K562 (cell line): ENCODE results near the gene GABRB3. TPM values are rescaled to one million over a fixed set of nuclear protein-coding genes. Genes with fewer than 3 reads are reported as not detected.

Experiments
- ATAC-seq: fragments of 200-7000 bp; cut with Tn5 transposase; 3 replicates; pipeline ENCODE4 v1.9.1; 2020; ENCODE audit warnings: moderate library complexity
- BruUV-seq: library from RNA; stranded (reverse); fragments of 400-500 nt; replicated peaks from 2 replicates; lab custom pipeline; 2021; lab: Mats Ljungman, UMichigan
- CTCF ChIA-PET: fragments of 300-600 bp; formaldehyde crosslinking; extraction: SDS; loops from one replicate; lab custom pipeline; 2021; ENCODE audit warnings: low intra/inter-chr PET ratio; lab: Yijun Ruan, JAX
- POLR2A ChIA-PET: fragments of 300-600, 350-650 bp; sonication (Branson Sonifier 250); formaldehyde crosslinking; extraction: SDS; loops from one replicate; lab custom pipeline; 2021; ENCODE audit warnings: antibody characterized with exemption, inconsistent platforms; lab: Yijun Ruan, JAX
- DNase-seq, 4 experiments: peaks; one replicate each; pipeline versions ENCODE4 v3.0.0 to v3.0.0-alpha.2; 2011 to 2018; ENCODE audit warnings: low spot score in 3 of 4, mixed read lengths in 3 of 4; ENCODE audit errors: extremely low read depth in 1 of 4
- FAIRE-seq: peaks from 2 replicates; lab custom pipeline; 2011; peaks lifted over from hg19 to GRCh38; lab: Jason Lieb, UNC
- H2AFZ ChIP-seq: 2 replicates; pipeline ENCODE4 v1.6.0; 2011; ENCODE audit warnings: low read depth, low read length, control low read depth, inconsistent platforms
- H3K27ac ChIP-seq: fragments of 200-600 bp; 3 replicates; pipeline ENCODE4 v1.8.0; 2011; ENCODE audit warnings: low read depth, mild to moderate bottlenecking, control low read depth, inconsistent platforms, low read length, moderate library complexity, mixed read lengths; ENCODE audit errors: extremely low read depth
- H3K27me3 ChIP-seq, 2 experiments: fragments of 300-600 bp in 1 of 2; 2 replicates in 1 of 2; 3 replicates in 1 of 2; pipeline versions ENCODE4 v1.6.0 to v1.8.0; 2011; ENCODE audit warnings: inconsistent platforms in 2 of 2, low read length in 2 of 2, mild to moderate bottlenecking in 1 of 2, mixed read lengths in 1 of 2, moderate library complexity in 1 of 2; ENCODE audit not compliant: control insufficient read depth in 2 of 2, insufficient read depth in 2 of 2
- H3K36me3 ChIP-seq: fragments of 300-600 bp; 3 replicates; pipeline ENCODE4 v1.8.0; 2011; ENCODE audit warnings: mild to moderate bottlenecking, low read length, inconsistent platforms; ENCODE audit not compliant: control insufficient read depth, insufficient read depth
- H3K4me1 ChIP-seq, 2 experiments: fragments of 200-600 bp in 1 of 2; replicated peaks in 1 of 2; 2 replicates in 1 of 2; 3 replicates in 1 of 2; pipeline versions ENCODE4 v1.5.1 to v1.8.0; 2011; ENCODE audit warnings: inconsistent platforms in 2 of 2, low read length in 2 of 2, mild to moderate bottlenecking in 1 of 2, mixed read lengths in 1 of 2, moderate library complexity in 1 of 2; ENCODE audit not compliant: control insufficient read depth in 2 of 2, insufficient read depth in 2 of 2
- H3K4me2 ChIP-seq: 2 replicates; pipeline ENCODE4 v1.6.1; 2011; ENCODE audit warnings: low read length, control low read depth, inconsistent platforms, mixed read lengths; ENCODE audit not compliant: insufficient read depth
- H3K4me3 ChIP-seq: fragments of 200-600 bp; sonication (generic), shearing (Covaris generic); 2 replicates; pipeline ENCODE4 v1.5.1; 2016; ENCODE audit warnings: control low read depth, inconsistent platforms
- H3K79me2 ChIP-seq: fragments of 200-600 bp; 3 replicates; pipeline ENCODE4 v1.8.0; 2011; ENCODE audit warnings: low read length, inconsistent platforms; ENCODE audit not compliant: control insufficient read depth, insufficient read depth
- H3K9ac ChIP-seq, 2 experiments: 2 replicates each; pipeline versions ENCODE4 v1.6.0 to v1.6.1; 2011; ENCODE audit warnings: low read depth in 2 of 2, low read length in 2 of 2, control low read depth in 1 of 2, inconsistent platforms in 1 of 2, mild to moderate bottlenecking in 1 of 2, mixed read lengths in 1 of 2; ENCODE audit not compliant: insufficient read depth in 1 of 2
- H3K9me1 ChIP-seq: one replicate; pipeline ENCODE4 v1.6.0; 2011; ENCODE audit warnings: inconsistent platforms, mild to moderate bottlenecking, low read length, moderate library complexity; ENCODE audit not compliant: control insufficient read depth, insufficient read depth
- H3K9me3 ChIP-seq: replicated peaks from 2 replicates; pipeline ENCODE4 v1.5.1; 2011; ENCODE audit warnings: low read depth, low read length, inconsistent platforms; ENCODE audit not compliant: control insufficient read depth, insufficient read depth
- H4K20me1 ChIP-seq: replicated peaks from 2 replicates; pipeline ENCODE4 v1.6.1; 2011; ENCODE audit warnings: low read length, inconsistent platforms, mixed read lengths; ENCODE audit not compliant: control insufficient read depth, insufficient read depth
- C11orf30 ChIP-seq: fragments of 450-650 bp; IDR thresholded peaks from 2 replicates; pipeline ENCODE4 v1.6.1; 2016; ENCODE audit warnings: low read depth, mild to moderate bottlenecking
- CBX8 ChIP-seq: fragments of 200-600 bp; sonication (generic); IDR thresholded peaks from 2 replicates; pipeline ENCODE4 v1.6.1; 2012; ENCODE audit warnings: borderline replicate concordance, mixed run types, low read depth, mild to moderate bottlenecking, moderate library complexity, mixed read lengths, low read length, control low read depth, inconsistent platforms; ENCODE audit not compliant: poor library complexity, severe bottlenecking; ENCODE audit errors: extremely low read depth
- E2F3 ChIP-seq: fragments of 250-450 bp; sonication (Bioruptor Pico); IDR thresholded peaks from 2 replicates; pipeline ENCODE4 v1.4.0; 2020; ENCODE audit warnings: mild to moderate bottlenecking
- FOXJ3 ChIP-seq: sonication (generic); formaldehyde crosslinking; IDR thresholded peaks from 2 replicates; pipeline ENCODE4 v1.4.0; 2020; ENCODE audit warnings: mild to moderate bottlenecking, missing genetic modification reagents
- MCM2 ChIP-seq: fragments of 450-650 bp; IDR thresholded peaks from 2 replicates; pipeline ENCODE4 v1.6.1; 2017; ENCODE audit warnings: low read depth, mild to moderate bottlenecking
- MYNN ChIP-seq, 2 experiments: sonication (generic); formaldehyde crosslinking in 1 of 2; IDR thresholded peaks; 2 replicates each; pipeline versions ENCODE4 v1.5.0 to v1.6.1; 2016 to 2020; ENCODE audit warnings: antibody characterized with exemption in 1 of 2, missing genetic modification reagents in 1 of 2
- NEUROD1 ChIP-seq: fragments of 150-350 bp; IDR thresholded peaks from 2 replicates; pipeline ENCODE4 v1.6.1; 2014; ENCODE audit warnings: borderline replicate concordance, low read length, low read depth; ENCODE audit not compliant: partially characterized antibody
- RB1 ChIP-seq: fragments of 450-650 bp; IDR thresholded peaks from 2 replicates; pipeline ENCODE4 v1.6.1; 2017; ENCODE audit warnings: low read depth, mild to moderate bottlenecking
- SLC30A9 ChIP-seq: fragments of 250-450 bp; sonication (Bioruptor Pico); IDR thresholded peaks from 2 replicates; pipeline ENCODE4 v1.8.0; 2022; ENCODE audit warnings: mild to moderate bottlenecking, moderate library complexity
- TAF1 ChIP-seq: IDR thresholded peaks from 2 replicates; pipeline ENCODE4 v1.6.1; 2011; ENCODE audit warnings: mild to moderate bottlenecking, low read length, moderate library complexity; ENCODE audit not compliant: insufficient read depth, control insufficient read depth, severe bottlenecking; ENCODE audit errors: extremely low read depth
- UBTF ChIP-seq, 2 experiments: IDR thresholded peaks; 2 replicates each; pipeline ENCODE4 v1.6.1; 2012; ENCODE audit warnings: improper control_type of control experiment in 2 of 2, low read depth in 2 of 2, low read length in 2 of 2, borderline replicate concordance in 1 of 2
- WGBS: fragments of 100-300 bp; shearing (Covaris generic); methylation state at CpG from one replicate; pipeline ENCODE4 v1.1.6; 2016; ENCODE audit warnings: low coverage, mixed read lengths; ENCODE audit not compliant: insufficient coverage; ENCODE audit errors: missing lambda C conversion rate; 5-methylcytosine and 5-hydroxymethylcytosine counted together
- in situ Hi-C: fragments of 300-500 bp; cut with MboI; formaldehyde crosslinking; loops from 4 replicates; pipeline ENCODE4 v1.15.0; 2018; ENCODE audit warnings: inconsistent platforms, mixed read lengths
- intact Hi-C: fragments of 100-400 bp; cut with micrococcal nuclease; formaldehyde crosslinking; loops from 2 replicates; pipeline ENCODE4 v1.14.2; 2022
- polyA plus RNA-seq, 8 experiments: library from polyadenylated mRNA; depleted of rRNA in 4 of 8; stranded (reverse) in 5 of 8; unstranded in 3 of 8; fragments of >200 nt; fragmentation: Nextera tagmentation in 2 of 8; fragmentation: Illumina TruSeq in 1 of 8; extraction: Ambion mirVana in 2 of 8; extraction: Trizol in 1 of 8; gene quantifications; 2 replicates each; pipeline versions ENCODE4 v1.2.1 to v1.2.3, GENCODE V29; 2011 to 2014; ENCODE audit warnings: inconsistent platforms in 1 of 8, missing spikeins in 1 of 8
- total RNA-seq, 7 experiments: library from RNA; depleted of rRNA in 6 of 7; stranded (reverse); fragments of >200 nt in 6 of 7; fragmentation: Illumina TruSeq in 2 of 7; extraction: Trizol in 2 of 7; gene quantifications; 2 replicates each; pipeline versions ENCODE4 v1.2.1 to v1.2.3, GENCODE V29; 2011 to 2021; ENCODE audit warnings: low replicate concordance in 1 of 7
- TF ChIP-seq, protein P1 (sequence below): fragments of 450-650 bp; IDR thresholded peaks from 2 replicates; pipeline ENCODE4 v1.6.1; 2018; ENCODE audit warnings: mild to moderate bottlenecking, low read depth; ENCODE audit not compliant: partially characterized antibody
- TF ChIP-seq, protein P2 (sequence below): fragments of 450-650 bp; formaldehyde crosslinking; IDR thresholded peaks from 2 replicates; pipeline ENCODE4 v1.4.0; 2020; ENCODE audit warnings: mild to moderate bottlenecking, moderate library complexity

The GABRB3 gene
- total and polyA plus RNA-seq, 9 of the 15 experiments (the other 6 are each of a cell fraction or from before 2014, with no cell fraction given) = 0.09 to 1.4 (median 0.49) TPM

GRCh38 chr15:26564361-26564760 lies 208.5 kb downstream of the GABRB3 start (continued):
- TF ChIP-seq UBTF (IDR thresholded peaks at IDR 0.05; ENCODE audit: borderline replicate concordance in 1 of 2, low read depth in 2 of 2, low read length in 2 of 2) (no peak), TAF1 (no peak), E2F3 (no peak), C11orf30 (no peak), RB1 (no peak), MCM2 (no peak)
- TF ChIP-seq, protein P1, sequence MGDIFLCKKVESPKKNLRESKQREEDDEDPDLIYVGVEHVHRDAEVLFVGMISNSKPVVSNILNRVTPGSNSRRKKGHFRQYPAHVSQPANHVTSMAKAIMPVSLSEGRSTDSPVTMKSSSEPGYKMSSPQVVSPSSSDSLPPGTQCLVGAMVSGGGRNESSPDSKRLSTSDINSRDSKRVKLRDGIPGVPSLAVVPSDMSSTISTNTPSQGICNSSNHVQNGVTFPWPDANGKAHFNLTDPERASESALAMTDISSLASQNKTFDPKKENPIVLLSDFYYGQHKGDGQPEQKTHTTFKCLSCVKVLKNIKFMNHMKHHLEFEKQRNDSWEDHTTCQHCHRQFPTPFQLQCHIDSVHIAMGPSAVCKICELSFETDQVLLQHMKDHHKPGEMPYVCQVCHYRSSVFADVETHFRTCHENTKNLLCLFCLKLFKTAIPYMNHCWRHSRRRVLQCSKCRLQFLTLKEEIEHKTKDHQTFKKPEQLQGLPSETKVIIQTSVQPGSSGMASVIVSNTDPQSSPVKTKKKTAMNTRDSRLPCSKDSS = no peak
- TF ChIP-seq, all 486 proteins: peak for 0

GRCh38 chr15:26562336-26562735 lies 210.5 kb downstream of the GABRB3 start:
- Histone ChIP-seq H3K27ac (no peak overlapping the region), H4K20me1 (no peaks in the 10 kb centered on the region), H3K9me3 (no peaks in the 10 kb centered on the region), H3K9ac (no peak overlapping the region), H3K27me3 (no peaks in the 10 kb centered on the region), H2AFZ (no peak overlapping the region), H3K4me3 (no peak overlapping the region), H3K36me3 (no peaks in the 10 kb centered on the region), H3K9me1 (no peaks in the 10 kb centered on the region), H3K4me1 (no peaks in the 10 kb centered on the region), H3K79me2 (no peaks in the 10 kb centered on the region), H3K4me2 (no peak overlapping the region)
- FAIRE-seq = no peak
- 0% methylated on average over 2 of the region's 2 CpGs for WGBS
- in situ Hi-C loops (no loop called here), intact Hi-C loops (no loop called here)
- no peak for ATAC-seq
- ChIA-PET CTCF (no interaction called here), POLR2A (no interaction called here)
- no peak for DNase-seq
- BruUV-seq = no TSS peak
- TF ChIP-seq FOXJ3 (CRISPR knock-in tag) = no peak
- no peak for TF ChIP-seq SLC30A9 (CRISPR knock-in tag)
- TF ChIP-seq MYNN (IDR thresholded peaks at IDR 0.05) = no peak
- no peak for TF ChIP-seq MYNN (CRISPR knock-in tag; IDR thresholded peaks at IDR 0.05)
- no peak for TF ChIP-seq CBX8
- TF ChIP-seq, protein P2, sequence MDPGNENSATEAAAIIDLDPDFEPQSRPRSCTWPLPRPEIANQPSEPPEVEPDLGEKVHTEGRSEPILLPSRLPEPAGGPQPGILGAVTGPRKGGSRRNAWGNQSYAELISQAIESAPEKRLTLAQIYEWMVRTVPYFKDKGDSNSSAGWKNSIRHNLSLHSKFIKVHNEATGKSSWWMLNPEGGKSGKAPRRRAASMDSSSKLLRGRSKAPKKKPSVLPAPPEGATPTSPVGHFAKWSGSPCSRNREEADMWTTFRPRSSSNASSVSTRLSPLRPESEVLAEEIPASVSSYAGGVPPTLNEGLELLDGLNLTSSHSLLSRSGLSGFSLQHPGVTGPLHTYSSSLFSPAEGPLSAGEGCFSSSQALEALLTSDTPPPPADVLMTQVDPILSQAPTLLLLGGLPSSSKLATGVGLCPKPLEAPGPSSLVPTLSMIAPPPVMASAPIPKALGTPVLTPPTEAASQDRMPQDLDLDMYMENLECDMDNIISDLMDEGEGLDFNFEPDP = no peak
- no peak for TF ChIP-seq NEUROD1
